ENCODE measurements around the gene RCAN3. TPM values are rescaled to one million over a fixed set of nuclear protein-coding genes. Genes with fewer than 3 reads are reported as not detected.

RCAN3 gene
- total RNA-seq, 1 experiment from 2014 or later = 10.2 TPM

- no peak for DNase-seq
- H3K27ac Mint-ChIP-seq (ENCODE audit: unreplicated experiment) = no peak overlapping the region
- intact Hi-C loops (cut with micrococcal nuclease; ENCODE audit: unreplicated experiment) = no loop called here
- no peaks in the 10 kb centered on the region for H3K9me3 Mint-ChIP-seq (ENCODE audit: unreplicated experiment)
- H3K27me3 ChIP-seq (replicated peaks; ENCODE audit: control insufficient read depth, insufficient read depth, low read length) = no peaks in the 10 kb centered on the region
- H3K36me3 ChIP-seq (ENCODE audit: control insufficient read depth, insufficient read depth, low read length) = no peaks in the 10 kb centered on the region
- ChIA-PET POLR2A (no interaction called here), CTCF (no interaction called here)
- H3K4me1 Mint-ChIP-seq (ENCODE audit: low read depth, unreplicated experiment) = peaks cover 2% of the 10 kb centered on the region
- BruUV-seq (replicated peaks) = no TSS peak
- no peak overlapping the region for H3K4me3 ChIP-seq (ENCODE audit: low read depth, low read length)
- peaks cover 18% of the 10 kb centered on the region for H3K4me1 ChIP-seq
- H3K27me3 Mint-ChIP-seq (ENCODE audit: insufficient read depth, unreplicated experiment) = no peaks in the 10 kb centered on the region
- peaks cover 12% of the 10 kb centered on the region for H3K36me3 Mint-ChIP-seq (ENCODE audit: insufficient read depth, unreplicated experiment)
- no peak for TF ChIP-seq CTCF (IDR thresholded peaks at IDR 0.05; ENCODE audit: insufficient read depth in 1 of 2, low read depth in 1 of 2, low read length in 1 of 2, severe bottlenecking in 1 of 2, unreplicated experiment in 1 of 2)
- H3K4me3 Mint-ChIP-seq (ENCODE audit: unreplicated experiment) = no peak overlapping the region
- no peaks in the 10 kb centered on the region for H3K9me3 ChIP-seq
Measured at GRCh38 chr1:24535021-24535424, 32.4 kb downstream of the RCAN3 start.

GRCh38 chr1:24535778-24536177, 33.1 kb downstream of the RCAN3 start:
- Mint-ChIP-seq H3K36me3 (ENCODE audit: insufficient read depth, unreplicated experiment) (peaks cover 12% of the 10 kb centered on the region), H3K4me3 (ENCODE audit: unreplicated experiment) (no peak overlapping the region), H3K4me1 (ENCODE audit: low read depth, unreplicated experiment) (peaks cover 9% of the 10 kb centered on the region), H3K9me3 (ENCODE audit: unreplicated experiment) (no peaks in the 10 kb centered on the region), H3K27ac (ENCODE audit: unreplicated experiment) (no peak overlapping the region), H3K27me3 (ENCODE audit: insufficient read depth, unreplicated experiment) (no peaks in the 10 kb centered on the region)
- Histone ChIP-seq H3K27me3 (replicated peaks; ENCODE audit: control insufficient read depth, insufficient read depth, low read length) (no peaks in the 10 kb centered on the region), H3K4me1 (peaks cover 21% of the 10 kb centered on the region), H3K4me3 (ENCODE audit: low read depth, low read length) (no peak overlapping the region), H3K36me3 (ENCODE audit: control insufficient read depth, insufficient read depth, low read length) (no peaks in the 10 kb centered on the region), H3K9me3 (no peaks in the 10 kb centered on the region)
- ChIA-PET CTCF (no interaction called here), POLR2A (no interaction called here)
- intact Hi-C loops (cut with micrococcal nuclease; ENCODE audit: unreplicated experiment) = no loop called here
- TSS peak; percentile 22 for BruUV-seq (replicated peaks)
- no peak for TF ChIP-seq CTCF (IDR thresholded peaks at IDR 0.05; ENCODE audit: insufficient read depth in 1 of 2, low read depth in 1 of 2, low read length in 1 of 2, severe bottlenecking in 1 of 2, unreplicated experiment in 1 of 2)
- no peak for DNase-seq

GRCh38 chr1:24536391-24536840, 33.8 kb downstream of the RCAN3 start:
- intact Hi-C loops (cut with micrococcal nuclease; ENCODE audit: unreplicated experiment) = no loop called here
- no peak for DNase-seq
- Mint-ChIP-seq H3K4me1 (ENCODE audit: low read depth, unreplicated experiment) (peaks cover 9% of the 10 kb centered on the region), H3K36me3 (ENCODE audit: insufficient read depth, unreplicated experiment) (peaks cover 12% of the 10 kb centered on the region), H3K9me3 (ENCODE audit: unreplicated experiment) (no peaks in the 10 kb centered on the region), H3K4me3 (ENCODE audit: unreplicated experiment) (no peak overlapping the region), H3K27me3 (ENCODE audit: insufficient read depth, unreplicated experiment) (no peaks in the 10 kb centered on the region), H3K27ac (ENCODE audit: unreplicated experiment) (no peak overlapping the region)
- Histone ChIP-seq H3K36me3 (ENCODE audit: control insufficient read depth, insufficient read depth, low read length) (no peaks in the 10 kb centered on the region), H3K4me1 (peaks cover 25% of the 10 kb centered on the region), H3K9me3 (no peaks in the 10 kb centered on the region), H3K27me3 (replicated peaks; ENCODE audit: control insufficient read depth, insufficient read depth, low read length) (no peaks in the 10 kb centered on the region), H3K4me3 (ENCODE audit: low read depth, low read length) (no peak overlapping the region)
- no peak for TF ChIP-seq CTCF (IDR thresholded peaks at IDR 0.05; ENCODE audit: insufficient read depth in 1 of 2, low read depth in 1 of 2, low read length in 1 of 2, severe bottlenecking in 1 of 2, unreplicated experiment in 1 of 2)
- CTCF ChIA-PET = no interaction called here
- BruUV-seq (replicated peaks) = no TSS peak
- POLR2A ChIA-PET = no interaction called here

Data from Caco-2 (cell line).